Neural progenitor cell (in vitro differentiated cells): ENCODE measurements around the gene DUSP8. TPM values are rescaled to one million over a fixed set of nuclear protein-coding genes. Genes with fewer than 3 reads are reported as not detected.

ENCODE experiments used
- DNase-seq: peaks from one replicate; pipeline ENCODE4 v3.0.0-alpha.2; 2016; ENCODE audit warnings: low spot score
- H2AFZ ChIP-seq: fragments of 200-600 bp; sonication (generic); replicated peaks from 2 replicates; pipeline ENCODE4 v1.6.1; 2016; ENCODE audit warnings: antibody characterized with exemption
- H3F3A ChIP-seq: fragments of 200-600 bp; sonication (generic); 2 replicates; pipeline ENCODE4 v1.6.1; 2016; ENCODE audit warnings: antibody characterized with exemption, low read depth
- H3K27ac ChIP-seq: fragments of 200-600 bp; sonication (generic); 2 replicates; pipeline ENCODE4 v1.5.1; 2016; ENCODE audit warnings: mild to moderate bottlenecking
- H3K27me3 ChIP-seq: fragments of 200-600 bp; sonication (generic); 2 replicates; pipeline ENCODE4 v1.6.1; 2016; ENCODE audit warnings: mild to moderate bottlenecking, moderate library complexity
- H3K36me3 ChIP-seq: fragments of 200-600 bp; sonication (generic); 2 replicates; pipeline ENCODE4 v1.5.1; 2016
- H3K4me1 ChIP-seq: fragments of 200-600 bp; sonication (generic); 2 replicates; pipeline ENCODE4 v1.6.1; 2016; ENCODE audit warnings: mixed run types
- H3K4me2 ChIP-seq: fragments of 200-600 bp; sonication (generic); 2 replicates; pipeline ENCODE4 v1.6.1; 2016
- H3K4me3 ChIP-seq: fragments of 200-600 bp; sonication (generic); 2 replicates; pipeline ENCODE4 v1.5.1; 2016
- H3K79me2 ChIP-seq: fragments of 200-600 bp; sonication (generic); 2 replicates; pipeline ENCODE4 v1.6.1; 2016; ENCODE audit warnings: low read depth
- H3K9ac ChIP-seq: fragments of 200-600 bp; sonication (generic); 2 replicates; pipeline ENCODE4 v1.6.1; 2016
- H3K9me3 ChIP-seq: fragments of 200-600 bp; sonication (generic); 2 replicates; pipeline ENCODE4 v1.5.1; 2016; ENCODE audit warnings: low read depth
- H4K20me1 ChIP-seq: fragments of 200-600 bp; sonication (generic); 2 replicates; pipeline ENCODE4 v1.6.1; 2016; ENCODE audit warnings: low read depth
- H3K27ac Mint-ChIP-seq: 3 replicates; pipeline ENCODE4 v1.8.0; 2021; ENCODE audit warnings: mixed read lengths
- H3K27me3 Mint-ChIP-seq: 2 replicates; pipeline ENCODE4 v1.8.0; 2022; ENCODE audit warnings: low read depth, mild to moderate bottlenecking, inconsistent platforms, moderate library complexity, mixed read lengths; ENCODE audit not compliant: insufficient read depth
- H3K36me3 Mint-ChIP-seq: 3 replicates; pipeline ENCODE4 v1.8.0; 2021; ENCODE audit warnings: mixed read lengths
- H3K4me1 Mint-ChIP-seq: 3 replicates; pipeline ENCODE4 v1.8.0; 2021; ENCODE audit warnings: mixed read lengths
- H3K4me3 Mint-ChIP-seq: 3 replicates; pipeline ENCODE4 v1.8.0; 2021; ENCODE audit warnings: mild to moderate bottlenecking, moderate library complexity, mixed read lengths
- H3K9me3 Mint-ChIP-seq: 3 replicates; pipeline ENCODE4 v1.8.0; 2020; ENCODE audit warnings: mixed read lengths
- EZH2 ChIP-seq: fragments of 200-600 bp; sonication (generic); IDR thresholded peaks from 2 replicates; pipeline ENCODE4 v1.6.1; 2017; ENCODE audit warnings: antibody characterized with exemption, mild to moderate bottlenecking, moderate library complexity
- EZH2phosphoT487 ChIP-seq: fragments of 200-600 bp; sonication (generic); IDR thresholded peaks from 2 replicates; pipeline ENCODE4 v1.6.1; 2017; ENCODE audit warnings: antibody characterized with exemption
- total RNA-seq: library from RNA; depleted of rRNA; stranded (reverse); fragments of >200 nt; gene quantifications from 2 replicates; pipeline ENCODE4 v1.2.3, GENCODE V29; 2015; ENCODE audit warnings: low replicate concordance
- TF ChIP-seq, protein P1 (sequence below): fragments of 200-600 bp; sonication (generic); IDR thresholded peaks from 2 replicates; pipeline ENCODE4 v1.5.1; 2017; ENCODE audit warnings: antibody characterized with exemption, mild to moderate bottlenecking

DUSP8 gene
- total RNA-seq, 1 donor from 2014 or later: 0.09 TPM

DNA sequence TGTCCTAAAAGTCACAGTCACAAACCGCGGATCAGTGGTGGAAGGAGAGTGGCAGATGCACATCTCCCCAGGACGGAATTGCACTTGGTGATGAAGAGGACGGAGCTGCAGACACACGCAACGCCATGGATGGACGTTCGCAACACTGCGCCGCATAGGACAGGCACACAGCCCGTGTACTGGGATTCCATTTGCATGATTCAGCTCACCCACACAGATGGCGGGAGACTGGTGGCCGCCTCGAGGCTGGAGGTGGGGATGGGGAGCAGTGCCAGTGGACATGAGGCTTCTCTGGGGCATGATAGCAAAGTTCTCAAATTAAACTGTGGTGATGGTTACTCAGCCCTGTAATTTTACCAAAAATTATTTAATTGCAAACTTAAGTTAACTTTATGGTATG lies 37.4 kb downstream of the DUSP8 start:
- Mint-ChIP-seq H3K4me1 (peaks cover 2% of the 10 kb centered on the region), H3K4me3 (no peak overlapping the region), H3K27me3 (peaks cover 8% of the 10 kb centered on the region), H3K9me3 (no peaks in the 10 kb centered on the region), H3K36me3 (no peaks in the 10 kb centered on the region), H3K27ac (no peak overlapping the region)
- no peaks in the 10 kb centered on the region for H3K9me3 ChIP-seq
- no peak overlapping the region for H3K27ac ChIP-seq
- H3K9ac ChIP-seq: no peak overlapping the region
- H3K36me3 ChIP-seq: no peaks in the 10 kb centered on the region
- H4K20me1 ChIP-seq: peaks cover 47% of the 10 kb centered on the region
- H3K4me3 ChIP-seq: no peak overlapping the region
- DNase-seq: no peak
- H2AFZ ChIP-seq: no peak overlapping the region
- peaks cover 22% of the 10 kb centered on the region for H3K27me3 ChIP-seq
- H3F3A ChIP-seq: no peaks in the 10 kb centered on the region
- no peaks in the 10 kb centered on the region for H3K4me1 ChIP-seq
- TF ChIP-seq, protein P1, sequence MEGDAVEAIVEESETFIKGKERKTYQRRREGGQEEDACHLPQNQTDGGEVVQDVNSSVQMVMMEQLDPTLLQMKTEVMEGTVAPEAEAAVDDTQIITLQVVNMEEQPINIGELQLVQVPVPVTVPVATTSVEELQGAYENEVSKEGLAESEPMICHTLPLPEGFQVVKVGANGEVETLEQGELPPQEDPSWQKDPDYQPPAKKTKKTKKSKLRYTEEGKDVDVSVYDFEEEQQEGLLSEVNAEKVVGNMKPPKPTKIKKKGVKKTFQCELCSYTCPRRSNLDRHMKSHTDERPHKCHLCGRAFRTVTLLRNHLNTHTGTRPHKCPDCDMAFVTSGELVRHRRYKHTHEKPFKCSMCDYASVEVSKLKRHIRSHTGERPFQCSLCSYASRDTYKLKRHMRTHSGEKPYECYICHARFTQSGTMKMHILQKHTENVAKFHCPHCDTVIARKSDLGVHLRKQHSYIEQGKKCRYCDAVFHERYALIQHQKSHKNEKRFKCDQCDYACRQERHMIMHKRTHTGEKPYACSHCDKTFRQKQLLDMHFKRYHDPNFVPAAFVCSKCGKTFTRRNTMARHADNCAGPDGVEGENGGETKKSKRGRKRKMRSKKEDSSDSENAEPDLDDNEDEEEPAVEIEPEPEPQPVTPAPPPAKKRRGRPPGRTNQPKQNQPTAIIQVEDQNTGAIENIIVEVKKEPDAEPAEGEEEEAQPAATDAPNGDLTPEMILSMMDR: no peak
- TF ChIP-seq EZH2 (no peak), EZH2phosphoT487 (no peak)
- H3K79me2 ChIP-seq: peaks cover 39% of the 10 kb centered on the region
- no peak overlapping the region for H3K4me2 ChIP-seq

- H3K9ac ChIP-seq: no peak overlapping the region
- Mint-ChIP-seq H3K4me3 (no peak overlapping the region), H3K36me3 (no peaks in the 10 kb centered on the region), H3K4me1 (peaks cover 2% of the 10 kb centered on the region), H3K27me3 (peaks cover 8% of the 10 kb centered on the region), H3K27ac (no peak overlapping the region), H3K9me3 (no peaks in the 10 kb centered on the region)
- H3K4me1 ChIP-seq: no peaks in the 10 kb centered on the region
- no peak for DNase-seq
- no peak overlapping the region for H3K27ac ChIP-seq
- H3K27me3 ChIP-seq: peaks cover 17% of the 10 kb centered on the region
- peaks cover 39% of the 10 kb centered on the region for H3K79me2 ChIP-seq
- H3K4me2 ChIP-seq: no peak overlapping the region
- TF ChIP-seq EZH2: no peak
- TF ChIP-seq EZH2phosphoT487: no peak
- TF ChIP-seq, protein P1: no peak
- peaks cover 52% of the 10 kb centered on the region for H4K20me1 ChIP-seq
- no peak overlapping the region for H2AFZ ChIP-seq
- H3F3A ChIP-seq: no peaks in the 10 kb centered on the region
- H3K36me3 ChIP-seq: no peaks in the 10 kb centered on the region
- H3K4me3 ChIP-seq: no peak overlapping the region
- no peaks in the 10 kb centered on the region for H3K9me3 ChIP-seq
These were observed 37.9 kb downstream of the DUSP8 start for GRCh38 chr11:1534171-1534570.

- no peaks in the 10 kb centered on the region for H3K9me3 Mint-ChIP-seq
- H3K9ac ChIP-seq: no peak overlapping the region
- H2AFZ ChIP-seq: no peak overlapping the region
- no peaks in the 10 kb centered on the region for H3K4me1 ChIP-seq
- TF ChIP-seq EZH2phosphoT487 (no peak), EZH2 (no peak)
- TF ChIP-seq, protein P1: no peak
- peaks cover 44% of the 10 kb centered on the region for H3K79me2 ChIP-seq
- peaks cover 8% of the 10 kb centered on the region for H3K27me3 ChIP-seq
- H3K27me3 Mint-ChIP-seq: peaks cover 8% of the 10 kb centered on the region
- H3K4me3 Mint-ChIP-seq: no peak overlapping the region
- no peak overlapping the region for H3K4me3 ChIP-seq
- no peak overlapping the region for H3K4me2 ChIP-seq
- no peak overlapping the region for H3K27ac ChIP-seq
- H3F3A ChIP-seq: no peaks in the 10 kb centered on the region
- no peak for DNase-seq
- no peaks in the 10 kb centered on the region for H3K9me3 ChIP-seq
- no peaks in the 10 kb centered on the region for H3K36me3 Mint-ChIP-seq
- no peaks in the 10 kb centered on the region for H3K36me3 ChIP-seq
- peaks cover 2% of the 10 kb centered on the region for H3K4me1 Mint-ChIP-seq
- peaks cover 53% of the 10 kb centered on the region for H4K20me1 ChIP-seq
- no peak overlapping the region for H3K27ac Mint-ChIP-seq
These were observed 38.7 kb downstream of the DUSP8 start for GRCh38 chr11:1533342-1533725.
